Endodermal cell (in vitro differentiated cells): Measurements from ENCODE around the gene DDX56. TPM values are rescaled to one million over a fixed set of nuclear protein-coding genes. Genes with fewer than 3 reads are reported as not detected.

ENCODE experiments used
- DNase-seq: peaks from one replicate; pipeline ENCODE4 v3.0.0-alpha.2; 2017
- H3K27ac ChIP-seq: 2 replicates; pipeline ENCODE4 v1.5.1; 2013; ENCODE audit warnings: mild to moderate bottlenecking, low read depth, low read length, moderate library complexity
- H3K27me3 ChIP-seq: 2 replicates; pipeline ENCODE4 v1.6.1; 2013; ENCODE audit warnings: mild to moderate bottlenecking, low read length, moderate library complexity; ENCODE audit not compliant: insufficient read depth, control insufficient read depth, poor library complexity, severe bottlenecking
- H3K36me3 ChIP-seq: 2 replicates; pipeline ENCODE4 v1.7.0; 2013; ENCODE audit warnings: mild to moderate bottlenecking, low read length, moderate library complexity; ENCODE audit not compliant: control insufficient read depth, insufficient read depth
- H3K4me1 ChIP-seq: one replicate; pipeline ENCODE4 v1.7.0; 2013; ENCODE audit warnings: low read length; ENCODE audit not compliant: control insufficient read depth, insufficient read depth
- H3K4me3 ChIP-seq: 2 replicates; pipeline ENCODE4 v1.5.1; 2013; ENCODE audit warnings: mild to moderate bottlenecking, low read length, moderate library complexity
- H3K9ac ChIP-seq: 2 replicates; pipeline ENCODE4 v1.6.1; 2013; ENCODE audit warnings: mild to moderate bottlenecking, low read length, moderate library complexity; ENCODE audit not compliant: poor library complexity, severe bottlenecking; ENCODE audit errors: extremely low read depth
- H3K9me3 ChIP-seq: 2 replicates; pipeline ENCODE4 v1.6.1; 2013; ENCODE audit warnings: mild to moderate bottlenecking, low read length, moderate library complexity; ENCODE audit not compliant: control insufficient read depth
- H3K27ac Mint-ChIP-seq: 2 replicates; pipeline ENCODE4 v1.8.0; 2020; ENCODE audit warnings: mixed read lengths
- H3K27me3 Mint-ChIP-seq: 2 replicates; pipeline ENCODE4 v1.8.0; 2021; ENCODE audit warnings: mild to moderate bottlenecking, mixed read lengths; ENCODE audit not compliant: insufficient read depth
- H3K36me3 Mint-ChIP-seq: 2 replicates; pipeline ENCODE4 v1.8.0; 2020; ENCODE audit warnings: low read depth, mixed read lengths
- H3K4me1 Mint-ChIP-seq: 2 replicates; pipeline ENCODE4 v1.8.0; 2020; ENCODE audit warnings: mixed read lengths
- H3K4me3 Mint-ChIP-seq: 2 replicates; pipeline ENCODE4 v1.8.0; 2020; ENCODE audit warnings: mild to moderate bottlenecking, moderate library complexity, mixed read lengths
- H3K9me3 Mint-ChIP-seq: 2 replicates; pipeline ENCODE4 v1.8.0; 2020; ENCODE audit warnings: mild to moderate bottlenecking, mixed read lengths
- WGBS, 2 experiments: methylation state at CpG; one replicate each; pipeline versions ENCODE4 v1.1.5 to v1.1.7; 2013; ENCODE audit warnings: missing lambda C conversion rate in 2 of 2, mixed read lengths in 1 of 2; ENCODE audit not compliant: insufficient coverage in 1 of 2, insufficient read length in 1 of 2; 5-methylcytosine and 5-hydroxymethylcytosine counted together
- long read RNA-seq, 4 experiments: library from polyadenylated mRNA in 2 of 4; library from RNA in 1 of 4; library from capped mRNA in 1 of 4; stranded (forward) in 3 of 4; unstranded in 1 of 4; transcript quantifications; one replicate each; pipeline ENCODE4 v2.0.0, GENCODE V29; 2020 to 2021; ENCODE audit warnings: inconsistent platforms in 1 of 4
- polyA plus RNA-seq, 2 experiments: library from polyadenylated mRNA; stranded (reverse); fragments of 50-300 nt; gene quantifications; one replicate each; pipeline ENCODE4 v1.2.3, GENCODE V29; 2013
- total RNA-seq, 2 donors: library from RNA; stranded (reverse); fragmentation: NEBNext Ultra II Directional in 1 of 2; extraction: Animal tissue kit (Norgen Biotek cat#: 25700) in 1 of 2; gene quantifications; 2 replicates in 1 of 2; 3 replicates in 1 of 2; pipeline ENCODE4 v1.2.1, GENCODE V29; 2021
- TF ChIP-seq, protein P1 (sequence below): fragments of 200-600 bp; sonication (generic); conservative IDR thresholded peaks from 2 replicates; pipeline ENCODE4 v1.5.0; 2021; ENCODE audit warnings: antibody characterized with exemption, mild to moderate bottlenecking

Gene DDX56, protein sequence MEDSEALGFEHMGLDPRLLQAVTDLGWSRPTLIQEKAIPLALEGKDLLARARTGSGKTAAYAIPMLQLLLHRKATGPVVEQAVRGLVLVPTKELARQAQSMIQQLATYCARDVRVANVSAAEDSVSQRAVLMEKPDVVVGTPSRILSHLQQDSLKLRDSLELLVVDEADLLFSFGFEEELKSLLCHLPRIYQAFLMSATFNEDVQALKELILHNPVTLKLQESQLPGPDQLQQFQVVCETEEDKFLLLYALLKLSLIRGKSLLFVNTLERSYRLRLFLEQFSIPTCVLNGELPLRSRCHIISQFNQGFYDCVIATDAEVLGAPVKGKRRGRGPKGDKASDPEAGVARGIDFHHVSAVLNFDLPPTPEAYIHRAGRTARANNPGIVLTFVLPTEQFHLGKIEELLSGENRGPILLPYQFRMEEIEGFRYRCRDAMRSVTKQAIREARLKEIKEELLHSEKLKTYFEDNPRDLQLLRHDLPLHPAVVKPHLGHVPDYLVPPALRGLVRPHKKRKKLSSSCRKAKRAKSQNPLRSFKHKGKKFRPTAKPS
- total RNA-seq: 10 to 100 TPM; 73.6 to 79.2 TPM
- 66.7 TPM for polyA plus RNA-seq (2013, experiment 1 of 2)
- 57.5 TPM for polyA plus RNA-seq (2013, experiment 2 of 2)
- long read RNA-seq, experiment 1, transcript DDX56-201 (14 exons, 2,336 nt): major isoform, 6 of 14 reads
- long read RNA-seq, experiment 1, partial matches to known transcripts: 4 of 14 reads
- long read RNA-seq, experiment 1, other reads (novel, unspliced or antisense): 2 of 14 reads
- long read RNA-seq, experiment 2, transcript DDX56-201 (14 exons, 2,336 nt): major isoform, 42 of 78 reads
- long read RNA-seq, experiment 2, partial matches to known transcripts: 9 of 78 reads
- long read RNA-seq, experiment 2, other reads (novel, unspliced or antisense): 24 of 78 reads
- long read RNA-seq, experiment 3, transcript DDX56-206 (14 exons, 1,853 nt): minor isoform, 15 of 431 reads
- long read RNA-seq, experiment 3, transcript DDX56-201 (14 exons, 2,336 nt): major isoform, 350 of 431 reads
- long read RNA-seq, experiment 3, transcript DDX56-212 (13 exons, 1,781 nt): minor isoform, 7 of 431 reads
- long read RNA-seq, experiment 3, partial matches to known transcripts: 6 of 431 reads
- long read RNA-seq, experiment 3, other reads (novel, unspliced or antisense): 50 of 431 reads
- long read RNA-seq, experiment 4, transcript DDX56-201 (14 exons, 2,336 nt): major isoform, 14 of 25 reads
- long read RNA-seq, experiment 4, partial matches to known transcripts: 7 of 25 reads
- long read RNA-seq, experiment 4, other reads (novel, unspliced or antisense): 3 of 25 reads

DNA sequence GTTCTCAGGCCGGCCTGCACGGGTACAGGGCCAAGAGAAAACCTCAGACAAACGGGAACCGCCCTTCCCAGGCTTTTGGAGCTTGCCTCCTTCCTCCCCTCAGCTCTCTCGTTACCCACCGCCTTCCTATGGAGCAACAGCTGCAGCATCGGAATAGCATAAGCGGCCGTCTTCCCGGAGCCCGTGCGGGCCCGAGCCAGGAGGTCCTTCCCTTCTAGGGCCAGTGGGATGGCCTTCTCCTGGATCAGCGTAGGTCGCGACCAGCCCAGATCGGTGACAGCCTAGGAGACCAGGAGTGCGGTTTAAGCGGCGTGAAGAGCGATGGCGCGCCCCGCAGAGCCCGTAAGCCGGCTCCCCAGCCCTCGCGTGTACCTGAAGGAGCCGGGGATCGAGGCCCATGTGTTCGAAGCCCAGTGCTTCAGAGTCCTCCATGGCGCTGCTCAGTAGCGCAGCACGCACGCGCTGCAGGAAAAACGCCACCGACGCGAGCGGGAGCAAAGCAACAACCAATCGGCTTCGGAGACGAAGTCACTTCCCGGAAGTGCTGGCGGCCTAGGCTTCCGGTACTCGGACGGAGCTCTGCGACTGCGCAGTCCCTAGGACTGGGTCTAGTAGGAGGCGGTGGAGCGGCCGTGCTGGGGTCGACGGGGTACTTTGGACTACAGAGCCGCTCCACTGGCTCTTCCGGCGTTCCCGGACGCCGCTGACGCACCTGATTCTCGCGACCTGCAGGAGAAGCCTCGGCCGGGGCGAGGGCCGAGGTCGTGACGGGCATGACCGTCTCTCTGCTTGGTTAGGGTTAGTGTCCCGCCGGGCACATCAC, at the start of gene DDX56:
Gene DDX56 (minus strand): TSS at position 445 of the 823 bp plus-strand sequence. CDS start 13 bp downstream, at position 432.
- H3K4me1 Mint-ChIP-seq: peaks cover 17% of the 10 kb centered on the region
- H3K27me3 Mint-ChIP-seq: no peaks in the 10 kb centered on the region
- peak within 1 kb of the TSS; percentile 64 for H3K27ac ChIP-seq
- peak within 1 kb of the TSS; percentile 94 for H3K4me3 Mint-ChIP-seq
- H3K9me3 ChIP-seq: no peaks in the 10 kb centered on the region
- peak; percentile 98 for DNase-seq
- peak within 1 kb of the TSS; percentile 88 for H3K4me3 ChIP-seq
- WGBS, 2 experiments: 2% methylated on average over 32 to 74 of the region's 74 CpGs
- TF ChIP-seq, protein P1, sequence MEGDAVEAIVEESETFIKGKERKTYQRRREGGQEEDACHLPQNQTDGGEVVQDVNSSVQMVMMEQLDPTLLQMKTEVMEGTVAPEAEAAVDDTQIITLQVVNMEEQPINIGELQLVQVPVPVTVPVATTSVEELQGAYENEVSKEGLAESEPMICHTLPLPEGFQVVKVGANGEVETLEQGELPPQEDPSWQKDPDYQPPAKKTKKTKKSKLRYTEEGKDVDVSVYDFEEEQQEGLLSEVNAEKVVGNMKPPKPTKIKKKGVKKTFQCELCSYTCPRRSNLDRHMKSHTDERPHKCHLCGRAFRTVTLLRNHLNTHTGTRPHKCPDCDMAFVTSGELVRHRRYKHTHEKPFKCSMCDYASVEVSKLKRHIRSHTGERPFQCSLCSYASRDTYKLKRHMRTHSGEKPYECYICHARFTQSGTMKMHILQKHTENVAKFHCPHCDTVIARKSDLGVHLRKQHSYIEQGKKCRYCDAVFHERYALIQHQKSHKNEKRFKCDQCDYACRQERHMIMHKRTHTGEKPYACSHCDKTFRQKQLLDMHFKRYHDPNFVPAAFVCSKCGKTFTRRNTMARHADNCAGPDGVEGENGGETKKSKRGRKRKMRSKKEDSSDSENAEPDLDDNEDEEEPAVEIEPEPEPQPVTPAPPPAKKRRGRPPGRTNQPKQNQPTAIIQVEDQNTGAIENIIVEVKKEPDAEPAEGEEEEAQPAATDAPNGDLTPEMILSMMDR: no peak
- peak within 1 kb of the TSS; percentile 96 for H3K27ac Mint-ChIP-seq
- H3K36me3 ChIP-seq: peaks cover 56% of the 10 kb centered on the region
- peaks cover 56% of the 10 kb centered on the region for H3K36me3 Mint-ChIP-seq
- no peaks in the 10 kb centered on the region for H3K27me3 ChIP-seq
- H3K9me3 Mint-ChIP-seq: no peaks in the 10 kb centered on the region
- peak within 1 kb of the TSS; percentile 80 for H3K9ac ChIP-seq
- H3K4me1 ChIP-seq: peaks cover 6% of the 10 kb centered on the region

DNA sequence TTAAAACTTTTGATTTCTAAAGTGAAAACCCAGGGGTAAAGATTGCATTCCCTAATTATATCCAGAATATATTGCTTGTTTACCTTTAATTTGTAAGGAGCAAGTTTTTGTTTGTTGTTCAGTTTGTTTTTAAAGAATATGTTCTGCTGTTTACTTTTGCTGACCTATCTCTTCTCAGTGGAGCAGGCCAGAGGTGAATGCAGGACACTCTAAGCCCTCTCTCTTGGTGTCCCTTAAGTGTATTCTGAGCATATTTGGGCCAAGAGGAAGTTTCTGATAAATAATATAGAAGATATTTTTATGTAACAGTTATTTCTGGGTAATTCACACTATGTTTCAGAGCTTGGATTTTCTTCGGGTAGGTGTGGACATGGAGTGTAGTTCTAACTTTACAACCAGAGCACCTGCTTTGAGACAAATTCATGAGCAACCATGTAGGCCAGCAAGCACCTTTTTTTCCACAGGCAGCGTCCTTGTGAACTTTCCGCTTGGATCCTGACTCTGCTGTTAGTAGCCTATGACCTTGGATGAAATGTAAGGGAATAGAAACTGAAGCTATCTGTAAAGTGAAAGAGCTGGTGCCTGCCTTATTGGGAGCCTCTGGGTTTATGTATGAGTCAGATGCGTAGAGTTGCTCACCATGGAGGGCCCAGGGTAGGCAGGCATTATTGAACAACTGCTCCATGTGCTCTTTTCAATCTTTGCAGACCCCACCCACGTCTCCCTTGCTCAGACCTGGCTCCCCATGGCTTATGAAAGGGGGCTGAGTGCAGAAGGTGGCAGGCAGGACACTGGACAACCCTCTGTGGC, 48.8 kb upstream of the DDX56 start:
- no peaks in the 10 kb centered on the region for H3K9me3 ChIP-seq
- no peaks in the 10 kb centered on the region for H3K27me3 ChIP-seq
- H3K9ac ChIP-seq: no peak overlapping the region
- Mint-ChIP-seq H3K36me3 (peaks cover 15% of the 10 kb centered on the region), H3K4me1 (peaks cover 4% of the 10 kb centered on the region), H3K9me3 (no peaks in the 10 kb centered on the region), H3K27ac (no peak overlapping the region), H3K4me3 (no peak overlapping the region), H3K27me3 (no peaks in the 10 kb centered on the region)
- H3K4me3 ChIP-seq: no peak overlapping the region
- H3K4me1 ChIP-seq: no peaks in the 10 kb centered on the region
- no peak for DNase-seq
- H3K36me3 ChIP-seq: peaks cover 20% of the 10 kb centered on the region
- TF ChIP-seq, protein P1: no peak
- WGBS, 2 experiments: 97 to 100% methylated on average over 2 to 5 of the region's 5 CpGs
- H3K27ac ChIP-seq: no peak overlapping the region
